Neuronal stem cell (in vitro differentiated cells): ENCODE data around the gene SLC22A23.

Experiments used
- DNase-seq: peaks from one replicate; pipeline ENCODE4 v3.0.0-alpha.2; 2013; ENCODE audit warnings: low spot score
- H2AFZ ChIP-seq: one replicate; pipeline ENCODE4 v1.6.1; 2013; ENCODE audit warnings: mild to moderate bottlenecking, low read length, inconsistent platforms
- H2AK5ac ChIP-seq: 2 replicates; pipeline ENCODE4 v1.6.1; 2013; ENCODE audit warnings: low read depth, mild to moderate bottlenecking, inconsistent platforms, low read length, moderate library complexity, mixed read lengths
- H2BK120ac ChIP-seq: 2 replicates; pipeline ENCODE4 v1.6.1; 2013; ENCODE audit warnings: low read depth, mild to moderate bottlenecking, inconsistent platforms, low read length, moderate library complexity, mixed read lengths
- H2BK12ac ChIP-seq: one replicate; pipeline ENCODE4 v1.6.1; 2013; ENCODE audit warnings: low read length, inconsistent platforms
- H2BK15ac ChIP-seq: 2 replicates; pipeline ENCODE4 v1.6.1; 2013; ENCODE audit warnings: mild to moderate bottlenecking, low read length, inconsistent platforms, mixed read lengths
- H2BK5ac ChIP-seq: one replicate; pipeline ENCODE4 v1.6.1; 2013; ENCODE audit warnings: inconsistent platforms, mild to moderate bottlenecking, low read length, moderate library complexity
- H3K14ac ChIP-seq: one replicate; pipeline ENCODE4 v1.6.1; 2013; ENCODE audit warnings: low read length, inconsistent platforms
- H3K18ac ChIP-seq: 2 replicates; pipeline ENCODE4 v1.6.1; 2013; ENCODE audit warnings: low read length, inconsistent platforms
- H3K23ac ChIP-seq: 2 replicates; pipeline ENCODE4 v1.6.1; 2013; ENCODE audit warnings: low read depth, mild to moderate bottlenecking, mixed read lengths, low read length, inconsistent platforms; ENCODE audit not compliant: poor library complexity
- H3K27ac ChIP-seq: replicated peaks from 3 replicates; pipeline ENCODE4 v1.5.1; 2013; ENCODE audit warnings: low read length, inconsistent platforms
- H3K27me3 ChIP-seq, 3 experiments: 2 replicates each; pipeline ENCODE4 v1.6.1; 2013; ENCODE audit warnings: low read length in 3 of 3, mild to moderate bottlenecking in 2 of 3, inconsistent platforms in 1 of 3, low read depth in 1 of 3, mixed read lengths in 1 of 3, moderate library complexity in 1 of 3; ENCODE audit not compliant: control insufficient read depth in 3 of 3, insufficient read depth in 3 of 3
- H3K36me3 ChIP-seq, 2 donors: replicated peaks in 1 of 2; 2 replicates each; pipeline ENCODE4 v1.6.1; 2013; ENCODE audit warnings: low read length in 2 of 2; ENCODE audit not compliant: control insufficient read depth in 2 of 2, insufficient read depth in 2 of 2
- H3K4ac ChIP-seq: 2 replicates; pipeline ENCODE4 v1.6.1; 2013; ENCODE audit warnings: inconsistent platforms, mild to moderate bottlenecking, low read length, moderate library complexity
- H3K4me1 ChIP-seq, 2 donors: 1 replicate in 1 of 2; 2 replicates in 1 of 2; pipeline ENCODE4 v1.6.1; 2013; ENCODE audit warnings: low read length in 2 of 2, low read depth in 1 of 2; ENCODE audit not compliant: control insufficient read depth in 2 of 2, insufficient read depth in 1 of 2
- H3K4me2 ChIP-seq: one replicate; pipeline ENCODE4 v1.6.1; 2013; ENCODE audit warnings: mild to moderate bottlenecking, low read length, inconsistent platforms; ENCODE audit not compliant: insufficient read depth, poor library complexity, severe bottlenecking
- H3K4me3 ChIP-seq, 2 donors: 2 replicates each; pipeline ENCODE4 v1.5.1; 2013; ENCODE audit warnings: low read length in 2 of 2, mild to moderate bottlenecking in 2 of 2, inconsistent platforms in 1 of 2, moderate library complexity in 1 of 2
- H3K79me1 ChIP-seq: one replicate; pipeline ENCODE4 v1.6.1; 2013; ENCODE audit warnings: low read depth, mild to moderate bottlenecking, inconsistent platforms, low read length, moderate library complexity
- H3K9ac ChIP-seq: one replicate; pipeline ENCODE4 v1.6.1; 2013; ENCODE audit warnings: mild to moderate bottlenecking, low read depth, low read length, inconsistent platforms; ENCODE audit not compliant: poor library complexity
- H3K9me3 ChIP-seq, 2 donors: replicated peaks in 1 of 2; 2 replicates each; pipeline versions ENCODE3 to v1.6.1; 2013; ENCODE audit warnings: low read length in 2 of 2, mild to moderate bottlenecking in 2 of 2, inconsistent platforms in 1 of 2, low read depth in 1 of 2, mixed read lengths in 1 of 2, moderate library complexity in 1 of 2; ENCODE audit not compliant: control insufficient read depth in 2 of 2, insufficient read depth in 1 of 2
- H4K8ac ChIP-seq: one replicate; pipeline ENCODE4 v1.6.1; 2013; ENCODE audit warnings: low read depth, mild to moderate bottlenecking, inconsistent platforms, low read length, moderate library complexity
- H4K91ac ChIP-seq: one replicate; pipeline ENCODE4 v1.6.1; 2013; ENCODE audit warnings: low read length, low read depth, mild to moderate bottlenecking, inconsistent platforms; ENCODE audit not compliant: poor library complexity
- whole genome bisulfite sequencing, 2 donors: extraction: QIAGEN DNeasy Blood & Tissue Kit; methylation state at CpG; one replicate each; pipeline ENCODE4 v1.1.7; 2013; ENCODE audit warnings: missing lambda C conversion rate in 2 of 2, mixed read lengths in 1 of 2; ENCODE audit not compliant: insufficient read length in 2 of 2, insufficient replicate concordance in 1 of 2; ENCODE audit errors: extremely low coverage in 2 of 2; 5-methylcytosine and 5-hydroxymethylcytosine counted together

SLC22A23 gene

DNA sequence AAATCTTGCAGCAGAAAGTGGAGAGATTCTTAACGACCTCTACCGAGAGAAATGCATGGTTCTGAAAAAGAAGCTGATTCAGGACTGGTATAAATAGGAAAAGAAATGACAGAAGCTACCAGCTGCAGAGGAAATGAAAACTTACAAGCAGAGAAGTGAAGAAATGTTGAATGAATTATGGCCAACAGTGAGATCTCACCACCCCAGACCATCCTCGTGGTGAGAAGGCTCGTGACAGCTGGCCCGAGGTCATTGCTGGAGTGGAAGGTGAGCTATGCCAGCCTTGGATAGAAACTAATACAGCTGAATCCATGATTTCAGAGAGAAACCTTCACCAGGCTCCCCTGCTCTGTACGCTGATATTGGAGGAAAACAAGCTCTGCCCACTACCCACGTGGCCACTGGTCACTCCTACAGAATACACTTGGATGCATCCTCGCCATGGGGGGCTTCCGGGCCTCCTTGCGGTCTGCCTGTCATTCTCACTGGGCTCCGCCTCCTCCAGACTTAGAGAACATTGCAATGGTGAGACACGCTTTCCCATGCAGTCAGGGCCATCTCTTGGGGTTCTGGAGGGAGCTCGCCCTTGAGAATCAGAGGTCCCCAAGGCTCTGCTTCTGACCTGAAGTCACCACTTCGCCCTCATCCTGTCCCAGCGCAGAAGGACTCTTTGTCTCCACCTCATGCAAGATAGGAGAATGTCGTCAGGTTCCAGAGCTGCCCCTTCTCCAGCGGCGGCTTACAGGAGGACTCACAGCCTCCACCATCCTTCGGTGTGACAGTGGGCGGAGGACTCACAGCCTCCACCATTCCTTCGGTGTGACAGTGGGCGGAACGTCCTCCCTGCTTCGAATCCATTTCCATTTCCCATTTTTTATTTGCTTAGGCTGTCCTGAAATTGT is 218.8 kb downstream of the SLC22A23 start:
- Histone ChIP-seq H4K91ac (no peak overlapping the region), H2BK120ac (no peak overlapping the region), H2BK5ac (peak overlapping the region; percentile 0), H3K18ac (no peak overlapping the region), H3K4me2 (no peak overlapping the region), H3K9ac (no peak overlapping the region), H3K9me3 (no peaks in the 10 kb centered on the region), H2BK15ac (peak overlapping the region; percentile 54), H3K4me3 (no peak overlapping the region), H3K27me3 (no peaks in the 10 kb centered on the region), H2AFZ (no peak overlapping the region), H3K23ac (no peak overlapping the region), H3K4ac (no peak overlapping the region), H2AK5ac (no peak overlapping the region), H3K36me3 (peaks cover 0 to 12% of the 10 kb centered on the region in 2 donors), H3K14ac (no peak overlapping the region), H3K79me1 (no peaks in the 10 kb centered on the region), H3K27ac (no peak overlapping the region), H2BK12ac (no peak overlapping the region), H3K4me1 (peaks cover 5 to 9% of the 10 kb centered on the region in 2 donors), H4K8ac (no peak overlapping the region)
- no peak for DNase-seq
- WGBS, 2 donors = no CpG with 5 or more reads among the region's 24 CpGs

DNA sequence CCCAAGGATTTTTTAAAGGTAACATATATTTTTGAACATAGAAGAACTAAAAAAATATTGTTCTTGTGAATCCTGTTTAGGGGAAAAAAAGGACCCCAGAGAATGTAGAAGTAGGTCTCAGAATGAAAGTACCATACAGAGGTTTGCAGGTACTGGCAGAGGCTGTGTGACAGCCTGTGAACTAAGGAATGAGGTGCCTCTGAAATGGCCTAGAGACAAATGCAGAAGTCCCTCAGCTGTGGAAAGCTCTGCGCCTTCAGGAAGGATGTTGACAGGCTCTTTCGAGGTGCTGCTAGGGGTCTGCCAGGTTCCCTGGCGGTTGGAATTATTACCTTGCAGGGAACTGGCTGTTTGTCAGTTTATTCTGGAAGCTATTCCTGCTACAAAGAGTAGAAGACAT is 220.8 kb downstream of the SLC22A23 start:
- Histone ChIP-seq H3K4me2 (no peak overlapping the region), H3K4me1 (peaks cover 5% of the 10 kb centered on the region in 2 donors), H2BK12ac (no peak overlapping the region), H3K27me3 (no peaks in the 10 kb centered on the region), H2BK5ac (no peak overlapping the region), H3K36me3 (peaks cover 0 to 12% of the 10 kb centered on the region in 2 donors), H3K14ac (no peak overlapping the region), H3K79me1 (no peaks in the 10 kb centered on the region), H4K8ac (no peak overlapping the region), H3K18ac (no peak overlapping the region), H4K91ac (no peak overlapping the region), H3K27ac (no peak overlapping the region), H2BK15ac (no peak overlapping the region), H3K9me3 (no peaks in the 10 kb centered on the region), H3K4me3 (no peak overlapping the region), H3K4ac (no peak overlapping the region), H2AFZ (no peak overlapping the region), H2BK120ac (no peak overlapping the region), H3K9ac (no peak overlapping the region), H3K23ac (no peak overlapping the region), H2AK5ac (no peak overlapping the region)
- DNase-seq = no peak
- WGBS, 2 donors = no CpG with 5 or more reads among the region's 3 CpGs

DNA sequence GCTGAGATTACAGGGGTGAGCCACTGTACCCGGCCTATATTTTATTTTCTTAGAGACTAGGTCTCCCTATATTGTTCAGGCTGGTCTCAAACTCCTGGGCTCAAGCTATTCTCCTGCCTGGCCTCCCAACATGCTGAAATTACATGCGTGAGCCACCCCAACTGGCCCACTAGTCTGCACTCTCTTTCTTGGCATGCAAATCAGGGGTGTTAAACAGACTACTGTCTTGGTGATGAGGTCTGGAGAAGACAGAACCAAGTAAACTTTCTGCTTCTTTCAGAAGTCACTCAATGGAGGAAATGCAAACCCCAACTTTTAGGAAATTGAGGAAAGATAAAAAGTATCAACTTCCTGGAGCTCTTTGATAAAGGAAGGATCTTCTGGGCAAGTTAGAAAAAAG is 221.4 kb downstream of the SLC22A23 start:
- Histone ChIP-seq H3K14ac (no peak overlapping the region), H3K9me3 (no peaks in the 10 kb centered on the region), H3K23ac (no peak overlapping the region), H2AFZ (no peak overlapping the region), H3K4me1 (peaks cover 2 to 5% of the 10 kb centered on the region in 2 donors), H2BK12ac (no peak overlapping the region), H2AK5ac (no peak overlapping the region), H2BK5ac (no peak overlapping the region), H3K27ac (no peak overlapping the region), H3K4me2 (no peak overlapping the region), H3K4ac (no peak overlapping the region), H4K91ac (no peak overlapping the region), H3K36me3 (peaks cover 0 to 12% of the 10 kb centered on the region in 2 donors), H4K8ac (no peak overlapping the region), H3K18ac (no peak overlapping the region), H3K4me3 (no peak overlapping the region), H3K79me1 (no peaks in the 10 kb centered on the region), H2BK120ac (no peak overlapping the region), H3K27me3 (no peaks in the 10 kb centered on the region), H2BK15ac (no peak overlapping the region), H3K9ac (no peak overlapping the region)
- no CpG with 5 or more reads among the region's 2 CpGs for WGBS, 2 donors
- DNase-seq = no peak

DNA sequence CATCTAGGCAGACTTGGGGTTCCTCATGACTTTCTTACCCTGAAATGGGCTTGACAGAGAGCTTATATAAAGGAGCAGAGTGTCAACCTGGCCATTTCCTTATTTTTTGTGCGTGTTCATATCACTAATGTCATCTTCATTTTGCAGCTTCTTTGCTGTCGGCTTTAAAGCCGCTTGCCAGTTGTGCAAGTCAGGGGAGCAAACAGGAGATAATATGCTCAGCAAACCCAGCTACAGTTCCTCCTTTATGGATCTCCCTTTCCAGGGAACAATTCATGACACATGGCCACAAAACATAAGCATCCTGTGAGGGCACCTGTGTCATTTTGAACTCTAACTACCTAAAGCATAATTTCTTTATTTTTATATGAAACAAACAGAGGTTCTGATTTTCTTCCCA is 222.9 kb downstream of the SLC22A23 start:
- no peak overlapping the region for H3K4ac ChIP-seq
- no peak overlapping the region for H2BK5ac ChIP-seq
- no peak overlapping the region for H2BK12ac ChIP-seq
- H3K79me1 ChIP-seq = no peaks in the 10 kb centered on the region
- H3K9me3 ChIP-seq = no peaks in the 10 kb centered on the region
- H4K8ac ChIP-seq = no peak overlapping the region
- no peak overlapping the region for H3K23ac ChIP-seq
- H3K4me3 ChIP-seq = no peak overlapping the region
- no peak overlapping the region for H2BK15ac ChIP-seq
- peaks cover 4 to 5% of the 10 kb centered on the region in 2 donors for H3K4me1 ChIP-seq
- no CpG with 5 or more reads among the region's 3 CpGs for WGBS, 2 donors
- no peak overlapping the region for H3K14ac ChIP-seq
- DNase-seq = no peak
- H3K9ac ChIP-seq = no peak overlapping the region
- H2BK120ac ChIP-seq = no peak overlapping the region
- peaks cover 0 to 12% of the 10 kb centered on the region in 2 donors for H3K36me3 ChIP-seq
- H3K27me3 ChIP-seq = no peaks in the 10 kb centered on the region
- no peak overlapping the region for H4K91ac ChIP-seq
- no peak overlapping the region for H3K4me2 ChIP-seq
- no peak overlapping the region for H2AFZ ChIP-seq
- no peak overlapping the region for H3K18ac ChIP-seq
- no peak overlapping the region for H3K27ac ChIP-seq
- H2AK5ac ChIP-seq = no peak overlapping the region
